Activated naive CD8-positive, alpha-beta T cell treated with anti-CD3 and anti-CD28 coated beads, Interleukin-2, amount 50 U/mL, for 24 hours (primary cell): ENCODE results near the gene FAM83F.
A peak's percentile ranks its signal among the peaks of the same experiment; 100 is the strongest.
"Not testable (repeated sequence)": the region's sequence is repeated elsewhere in the genome, so short reads cannot be mapped to it uniquely, and the experiment has no call there.

Experiments
- ATAC-seq: fragments of 150-1000 bp; cut with Tn5 transposase; one replicate; pipeline ENCODE4 v1.10.0; 2021
- DNase-seq: peaks from one replicate; pipeline ENCODE4 v3.0.0; 2021
- H3K27ac Mint-ChIP-seq: one replicate; pipeline ENCODE4 v1.8.0; 2021; ENCODE audit warnings: mild to moderate bottlenecking, mixed read lengths
- H3K27me3 Mint-ChIP-seq: one replicate; pipeline ENCODE4 v1.8.0; 2021; ENCODE audit warnings: mixed read lengths
- H3K36me3 Mint-ChIP-seq: one replicate; pipeline ENCODE4 v1.8.0; 2021; ENCODE audit warnings: low read depth, mixed read lengths
- H3K4me1 Mint-ChIP-seq: one replicate; pipeline ENCODE4 v1.8.0; 2021; ENCODE audit warnings: mixed read lengths
- H3K4me3 Mint-ChIP-seq: one replicate; pipeline ENCODE4 v1.8.0; 2021; ENCODE audit warnings: mild to moderate bottlenecking, moderate library complexity, mixed read lengths
- H3K9me3 Mint-ChIP-seq: one replicate; pipeline ENCODE4 v1.8.0; 2021; ENCODE audit warnings: mixed read lengths

FAM83F gene

GRCh38 chr22:40009292-40009774, 14.6 kb downstream of the FAM83F start:
- H3K4me1 Mint-ChIP-seq, result peaks cover 12% of the 10 kb centered on the region
- H3K27ac Mint-ChIP-seq, result peak overlapping the region; percentile 54
- no peaks in the 10 kb centered on the region for H3K9me3 Mint-ChIP-seq
- DNase-seq (no peak), ATAC-seq (no peak)
- no peaks in the 10 kb centered on the region for H3K36me3 Mint-ChIP-seq
- H3K4me3 Mint-ChIP-seq, result peak overlapping the region; percentile 34
- H3K27me3 Mint-ChIP-seq, result peaks cover 27% of the 10 kb centered on the region

GRCh38 chr22:40009951-40010671, 15.4 kb downstream of the FAM83F start:
- Mint-ChIP-seq H3K4me3 (peak overlapping the region; percentile 34), H3K27me3 (peaks cover 27% of the 10 kb centered on the region)

GRCh38 chr22:40010746-40011145, 16.0 kb downstream of the FAM83F start:
- ATAC-seq, result no peak
- Mint-ChIP-seq H3K36me3 (no peaks in the 10 kb centered on the region), H3K9me3 (no peaks in the 10 kb centered on the region), H3K4me1 (peaks cover 12% of the 10 kb centered on the region), H3K27me3 (peaks cover 27% of the 10 kb centered on the region), H3K4me3 (no peak overlapping the region), H3K27ac (no peak overlapping the region)
- DNase-seq, result no peak

More at GRCh38 chr22:40009951-40010671, 15.4 kb downstream of the FAM83F start:
- peak; percentile 25 for DNase-seq
- ATAC-seq, result peak; percentile 54
- Mint-ChIP-seq H3K27ac (peak overlapping the region; percentile 54), H3K9me3 (no peaks in the 10 kb centered on the region), H3K36me3 (no peaks in the 10 kb centered on the region), H3K4me1 (peaks cover 12% of the 10 kb centered on the region)

GRCh38 chr22:40014667-40015248, 20.0 kb downstream of the FAM83F start:
- no peaks in the 10 kb centered on the region for H3K9me3 Mint-ChIP-seq
- DNase-seq (no peak), ATAC-seq (no peak)
- H3K27me3 Mint-ChIP-seq, result peaks cover 6% of the 10 kb centered on the region
- H3K27ac Mint-ChIP-seq, result no peak overlapping the region
- H3K4me1 Mint-ChIP-seq, result peaks cover 4% of the 10 kb centered on the region
- no peak overlapping the region for H3K4me3 Mint-ChIP-seq
- no peaks in the 10 kb centered on the region for H3K36me3 Mint-ChIP-seq

- no peak overlapping the region for H3K4me3 Mint-ChIP-seq
- no peaks in the 10 kb centered on the region for H3K36me3 Mint-ChIP-seq
- no peak for ATAC-seq
- no peaks in the 10 kb centered on the region for H3K4me1 Mint-ChIP-seq
- no peak for DNase-seq
- no peaks in the 10 kb centered on the region for H3K9me3 Mint-ChIP-seq
- H3K27me3 Mint-ChIP-seq, result peaks cover 6% of the 10 kb centered on the region
- no peak overlapping the region for H3K27ac Mint-ChIP-seq
These were observed 20.7 kb downstream of the FAM83F start for GRCh38 chr22:40015358-40015976.

GRCh38 chr22:40018051-40018450, 23.3 kb downstream of the FAM83F start:
- Mint-ChIP-seq H3K27me3 (no peaks in the 10 kb centered on the region), H3K9me3 (no peaks in the 10 kb centered on the region), H3K27ac (no peak overlapping the region), H3K4me3 (no peak overlapping the region), H3K36me3 (no peaks in the 10 kb centered on the region), H3K4me1 (no peaks in the 10 kb centered on the region)
- no peak for ATAC-seq
- no peak for DNase-seq

- H3K27ac Mint-ChIP-seq, result no peak overlapping the region
- DNase-seq (no peak), ATAC-seq (no peak)
- no peaks in the 10 kb centered on the region for H3K27me3 Mint-ChIP-seq
- H3K4me3 Mint-ChIP-seq, result no peak overlapping the region
- H3K9me3 Mint-ChIP-seq, result no peaks in the 10 kb centered on the region
- no peaks in the 10 kb centered on the region for H3K36me3 Mint-ChIP-seq
- no peaks in the 10 kb centered on the region for H3K4me1 Mint-ChIP-seq
These were observed 24.3 kb downstream of the FAM83F start for GRCh38 chr22:40019100-40019499.

- H3K9me3 Mint-ChIP-seq, result no peaks in the 10 kb centered on the region
- H3K4me3 Mint-ChIP-seq, result no peak overlapping the region
- H3K4me1 Mint-ChIP-seq, result peaks cover 4% of the 10 kb centered on the region
- no peaks in the 10 kb centered on the region for H3K36me3 Mint-ChIP-seq
- ATAC-seq (no peak), DNase-seq (no peak)
- no peak overlapping the region for H3K27ac Mint-ChIP-seq
- no peaks in the 10 kb centered on the region for H3K27me3 Mint-ChIP-seq
These were observed 26.2 kb downstream of the FAM83F start for GRCh38 chr22:40020956-40021355.

- H3K27ac Mint-ChIP-seq, result no peak overlapping the region
- H3K4me1 Mint-ChIP-seq, result peaks cover 4% of the 10 kb centered on the region
- H3K27me3 Mint-ChIP-seq, result no peaks in the 10 kb centered on the region
- DNase-seq (no peak), ATAC-seq (no peak)
- no peaks in the 10 kb centered on the region for H3K36me3 Mint-ChIP-seq
- no peak overlapping the region for H3K4me3 Mint-ChIP-seq
- H3K9me3 Mint-ChIP-seq, result no peaks in the 10 kb centered on the region
These were observed 26.7 kb downstream of the FAM83F start for GRCh38 chr22:40021401-40022000.

GRCh38 chr22:40022536-40023240, 27.9 kb downstream of the FAM83F start:
- H3K4me1 Mint-ChIP-seq, result peaks cover 4% of the 10 kb centered on the region
- ATAC-seq (peak; percentile 9), DNase-seq (no peak)
- no peaks in the 10 kb centered on the region for H3K36me3 Mint-ChIP-seq
- no peak overlapping the region for H3K4me3 Mint-ChIP-seq
- no peak overlapping the region for H3K27ac Mint-ChIP-seq
- H3K9me3 Mint-ChIP-seq, result no peaks in the 10 kb centered on the region
- no peaks in the 10 kb centered on the region for H3K27me3 Mint-ChIP-seq

- H3K36me3 Mint-ChIP-seq, result no peaks in the 10 kb centered on the region
- no peak overlapping the region for H3K27ac Mint-ChIP-seq
- DNase-seq (no peak), ATAC-seq (no peak)
- H3K27me3 Mint-ChIP-seq, result no peaks in the 10 kb centered on the region
- no peaks in the 10 kb centered on the region for H3K9me3 Mint-ChIP-seq
- H3K4me1 Mint-ChIP-seq, result peaks cover 4% of the 10 kb centered on the region
- H3K4me3 Mint-ChIP-seq, result no peak overlapping the region
These were observed 28.6 kb downstream of the FAM83F start for GRCh38 chr22:40023341-40023841.

GRCh38 chr22:40024201-40025061, 29.7 kb downstream of the FAM83F start:
- DNase-seq, result peak; percentile 71
- no peaks in the 10 kb centered on the region for H3K36me3 Mint-ChIP-seq
- H3K27ac Mint-ChIP-seq, result no peak overlapping the region
- H3K9me3 Mint-ChIP-seq, result no peaks in the 10 kb centered on the region
- H3K27me3 Mint-ChIP-seq, result no peaks in the 10 kb centered on the region
- H3K4me1 Mint-ChIP-seq, result peaks cover 4% of the 10 kb centered on the region
- H3K4me3 Mint-ChIP-seq, result no peak overlapping the region
- peak; percentile 66 for ATAC-seq

- not testable (repeated sequence) for H3K27me3 Mint-ChIP-seq, H3K27ac Mint-ChIP-seq, H3K4me1 Mint-ChIP-seq, ATAC-seq, H3K4me3 Mint-ChIP-seq, H3K36me3 Mint-ChIP-seq, H3K9me3 Mint-ChIP-seq, DNase-seq
These were observed 30.3 kb downstream of the FAM83F start for GRCh38 chr22:40025062-40025379.
